ENCODE results near the gene RBMS1. TPM values are rescaled to one million over a fixed set of nuclear protein-coding genes. Genes with fewer than 3 reads are reported as not detected.

RBMS1 gene
- total and polyA plus RNA-seq, 8 donors, result 91.7 to 133 (median 119) TPM

GRCh38 chr2:160430001-160430344, 63.6 kb downstream of the RBMS1 start:
- Histone ChIP-seq H3K9me3 (peaks cover 0 to 5% of the 10 kb centered on the region in 2 donors), H3K27ac (no peak overlapping the region), H3K36me3 (no peaks in the 10 kb centered on the region), H3K27me3 (no peaks in the 10 kb centered on the region), H3K4me1 (peaks cover 32 to 70% of the 10 kb centered on the region in 2 donors), H3K4me3 (no peak overlapping the region)
- no peak for TF ChIP-seq CTCF (IDR thresholded peaks at IDR 0.05)
- ATAC-seq (no peak), DNase-seq (no peak)
- intact Hi-C loops (cut with DNase I), result no loop called here

DNA sequence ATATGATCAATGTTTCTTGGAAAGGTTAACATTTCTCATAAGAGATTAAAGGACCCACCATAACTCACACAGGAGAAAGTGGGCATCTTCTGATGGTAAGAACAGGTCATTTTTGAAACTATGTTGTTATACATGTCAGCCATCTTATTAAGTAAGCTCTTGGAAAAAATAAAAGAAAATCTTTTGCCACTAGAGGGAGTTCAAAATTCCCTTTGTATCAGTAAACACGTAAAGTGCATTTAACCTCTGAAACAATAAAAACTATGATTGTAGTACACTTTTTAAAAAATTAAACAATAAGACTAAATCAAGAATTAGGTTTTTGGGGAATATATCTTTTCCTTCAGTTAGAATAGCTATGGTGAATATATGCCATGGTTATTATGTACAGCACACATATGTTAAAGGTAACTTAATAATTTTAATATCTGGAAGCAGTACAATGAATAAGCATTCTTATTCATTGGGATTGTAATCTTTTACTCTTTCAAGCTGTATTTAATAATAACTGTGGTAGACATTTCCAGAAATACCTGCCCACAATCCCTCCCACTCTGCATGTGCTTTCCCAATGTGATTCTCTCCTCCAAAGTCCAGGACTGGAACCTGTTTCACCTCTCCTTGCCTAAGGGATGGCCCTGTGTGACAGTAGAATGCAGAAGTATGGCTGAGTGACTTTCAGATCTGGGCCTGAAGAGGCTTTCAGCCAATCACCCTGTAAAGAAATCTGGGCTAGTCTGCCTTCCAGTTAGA, 64.2 kb downstream of the RBMS1 start:
- peak in 2 of 4 donors; percentile 45 to 64 for DNase-seq
- H3K4me1 ChIP-seq, result peaks cover 26 to 73% of the 10 kb centered on the region in 2 donors
- H3K36me3 ChIP-seq, result no peaks in the 10 kb centered on the region
- peak overlapping the region; percentile 28 to 74 for H3K27ac ChIP-seq
- peaks cover 0 to 5% of the 10 kb centered on the region in 2 donors for H3K9me3 ChIP-seq
- no peaks in the 10 kb centered on the region for H3K27me3 ChIP-seq
- H3K4me3 ChIP-seq, result no peak overlapping the region
- peak; percentile 25 for ATAC-seq
- intact Hi-C loops (cut with DNase I), result no loop called here
- peak; percentile 46 to 47 for TF ChIP-seq CTCF (IDR thresholded peaks at IDR 0.05)

GRCh38 chr2:160428405-160428763, 65.2 kb downstream of the RBMS1 start:
- H3K27ac ChIP-seq, result peak overlapping the region; percentile 74
- peaks cover 16 to 64% of the 10 kb centered on the region in 2 donors for H3K4me1 ChIP-seq
- H3K9me3 ChIP-seq, result peaks cover 0 to 5% of the 10 kb centered on the region in 2 donors
- ATAC-seq (no peak), DNase-seq (no peak)
- H3K27me3 ChIP-seq, result no peaks in the 10 kb centered on the region
- intact Hi-C loops (cut with DNase I), result no loop called here
- no peaks in the 10 kb centered on the region for H3K36me3 ChIP-seq
- H3K4me3 ChIP-seq, result no peak overlapping the region
- TF ChIP-seq CTCF (IDR thresholded peaks at IDR 0.05), result no peak

GRCh38 chr2:160427629-160428404, 65.8 kb downstream of the RBMS1 start:
- peak; percentile 19 for ATAC-seq
- TF ChIP-seq CTCF (IDR thresholded peaks at IDR 0.05), result no peak

GRCh38 chr2:160426604-160427003, 67.0 kb downstream of the RBMS1 start:
- Histone ChIP-seq H3K27me3 (no peaks in the 10 kb centered on the region), H3K36me3 (no peaks in the 10 kb centered on the region), H3K4me1 (peaks cover 14 to 48% of the 10 kb centered on the region in 2 donors), H3K4me3 (no peak overlapping the region), H3K27ac (peak overlapping the region; percentile 9 to 74), H3K9me3 (peaks cover 0 to 5% of the 10 kb centered on the region in 2 donors)
- ATAC-seq (no peak), DNase-seq (no peak)
- TF ChIP-seq CTCF (IDR thresholded peaks at IDR 0.05), result no peak
- intact Hi-C loops (cut with DNase I), result no loop called here

More at GRCh38 chr2:160427629-160428404, 65.8 kb downstream of the RBMS1 start:
- DNase-seq, result peak in 2 of 4 donors; percentile 71 to 78
- Histone ChIP-seq H3K27ac (peak overlapping the region; percentile 74), H3K36me3 (no peaks in the 10 kb centered on the region), H3K27me3 (no peaks in the 10 kb centered on the region), H3K9me3 (peaks cover 0 to 5% of the 10 kb centered on the region in 2 donors), H3K4me1 (peaks cover 14 to 58% of the 10 kb centered on the region in 2 donors), H3K4me3 (no peak overlapping the region)
- intact Hi-C loops (cut with DNase I), result no loop called here

All from left lung (tissue), 10 donors.